LoVo (cell line): ENCODE measurements around the gene NKAPL.
"Not testable (repeated sequence)": the region's sequence is repeated elsewhere in the genome, so short reads cannot be mapped to it uniquely, and the experiment has no call there.

Experiments
- DNase-seq: peaks from one replicate; pipeline ENCODE4 v3.0.0-alpha.2; 2016; ENCODE audit warnings: low spot score

Gene NKAPL

GRCh38 chr6:28296520-28297060 is 37.5 kb downstream of the NKAPL start:
- no peak for DNase-seq

- DNase-seq: no peak
These were observed 44.5 kb downstream of the NKAPL start for GRCh38 chr6:28303570-28303969.

GRCh38 chr6:28306363-28306762 is 47.3 kb downstream of the NKAPL start:
- not testable (repeated sequence) for DNase-seq
